NT2/D1 (cell line): ENCODE data around the gene NCAPD3.

ENCODE experiments used
- DNase-seq: peaks from one replicate; pipeline ENCODE4 v3.0.0-alpha.2; 2011; ENCODE audit warnings: low read depth, low spot score
- H3K27me3 ChIP-seq: 2 replicates; pipeline ENCODE4 v1.6.0; 2011; ENCODE audit warnings: mild to moderate bottlenecking; ENCODE audit not compliant: insufficient read length, insufficient read depth
- H3K36me3 ChIP-seq: 2 replicates; pipeline ENCODE4 v1.6.1; 2011; ENCODE audit warnings: mild to moderate bottlenecking, low read length, mixed read lengths; ENCODE audit not compliant: insufficient read depth, insufficient read length
- H3K4me1 ChIP-seq: 2 replicates; pipeline ENCODE4 v1.5.1; 2011; ENCODE audit not compliant: insufficient read depth, insufficient read length
- H3K4me3 ChIP-seq: 2 replicates; pipeline ENCODE4 v1.5.1; 2011; ENCODE audit warnings: low read depth; ENCODE audit not compliant: insufficient read length
- H3K9ac ChIP-seq: 2 replicates; pipeline ENCODE4 v1.6.0; 2011; ENCODE audit warnings: low read depth; ENCODE audit not compliant: insufficient read length
- H3K9me3 ChIP-seq: 2 replicates; pipeline ENCODE4 v1.5.1; 2011; ENCODE audit warnings: mild to moderate bottlenecking, low read length; ENCODE audit not compliant: insufficient read depth
- SUZ12 ChIP-seq: IDR thresholded peaks from 2 replicates; pipeline ENCODE4 v1.6.1; 2011; ENCODE audit not compliant: insufficient read length, insufficient read depth; ENCODE audit errors: extremely low read depth
- YY1 ChIP-seq: IDR thresholded peaks from 2 replicates; pipeline ENCODE4 v1.6.1; 2011; ENCODE audit not compliant: insufficient read length, insufficient read depth
- ZNF274 ChIP-seq: IDR thresholded peaks from 2 replicates; pipeline ENCODE4 v1.6.1; 2011; ENCODE audit warnings: mild to moderate bottlenecking, low read depth, low read length

The NCAPD3 gene

GRCh38 chr11:134248910-134249480, 25.2 kb upstream of the NCAPD3 start:
- no peaks in the 10 kb centered on the region for H3K4me1 ChIP-seq
- DNase-seq: no peak
- H3K9ac ChIP-seq: no peak overlapping the region
- H3K4me3 ChIP-seq: no peak overlapping the region
- peaks cover 64% of the 10 kb centered on the region for H3K36me3 ChIP-seq
- no peaks in the 10 kb centered on the region for H3K27me3 ChIP-seq
- TF ChIP-seq ZNF274 (no peak), YY1 (no peak)
- H3K9me3 ChIP-seq: no peaks in the 10 kb centered on the region

- TF ChIP-seq ZNF274: no peak
- TF ChIP-seq YY1: no peak
- no peak for TF ChIP-seq SUZ12
- Histone ChIP-seq H3K9me3 (no peaks in the 10 kb centered on the region), H3K9ac (no peak overlapping the region), H3K4me3 (no peak overlapping the region), H3K27me3 (no peaks in the 10 kb centered on the region), H3K4me1 (no peaks in the 10 kb centered on the region), H3K36me3 (peaks cover 77% of the 10 kb centered on the region)
- DNase-seq: no peak
Observed at GRCh38 chr11:134246678-134247077, 22.9 kb upstream of the NCAPD3 start.

- Histone ChIP-seq H3K27me3 (no peaks in the 10 kb centered on the region), H3K4me1 (no peaks in the 10 kb centered on the region), H3K4me3 (no peak overlapping the region), H3K36me3 (peaks cover 82% of the 10 kb centered on the region), H3K9ac (no peak overlapping the region), H3K9me3 (no peaks in the 10 kb centered on the region)
- no peak for DNase-seq
- no peak for TF ChIP-seq ZNF274
Observed at GRCh38 chr11:134246100-134246499, 22.3 kb upstream of the NCAPD3 start.

DNA sequence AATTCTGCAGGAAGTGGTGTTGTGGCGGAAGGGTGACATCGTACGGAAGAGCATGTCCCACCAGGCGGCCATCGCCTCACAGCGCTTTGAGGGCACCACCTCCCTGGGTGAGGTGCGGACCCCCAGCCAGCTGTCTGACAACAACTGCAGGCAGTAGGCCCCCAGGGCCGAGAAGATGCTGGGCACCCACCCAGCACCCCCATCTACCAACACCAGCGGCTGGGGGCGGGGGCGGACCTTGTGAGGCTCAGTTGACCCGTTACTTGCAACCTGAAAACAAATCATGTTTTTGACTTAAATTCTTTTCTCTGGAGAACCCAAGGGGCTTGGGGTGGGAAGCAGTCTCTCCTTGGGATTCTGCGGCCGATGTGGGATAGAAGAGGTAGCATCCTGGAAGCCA, 21.7 kb upstream of the NCAPD3 start:
- no peak for DNase-seq
- TF ChIP-seq ZNF274 (no peak), SUZ12 (no peak), YY1 (no peak)
- no peak overlapping the region for H3K9ac ChIP-seq
- H3K4me3 ChIP-seq: no peak overlapping the region
- peaks cover 78% of the 10 kb centered on the region for H3K36me3 ChIP-seq
- H3K27me3 ChIP-seq: no peaks in the 10 kb centered on the region
- no peaks in the 10 kb centered on the region for H3K9me3 ChIP-seq
- no peaks in the 10 kb centered on the region for H3K4me1 ChIP-seq

DNA sequence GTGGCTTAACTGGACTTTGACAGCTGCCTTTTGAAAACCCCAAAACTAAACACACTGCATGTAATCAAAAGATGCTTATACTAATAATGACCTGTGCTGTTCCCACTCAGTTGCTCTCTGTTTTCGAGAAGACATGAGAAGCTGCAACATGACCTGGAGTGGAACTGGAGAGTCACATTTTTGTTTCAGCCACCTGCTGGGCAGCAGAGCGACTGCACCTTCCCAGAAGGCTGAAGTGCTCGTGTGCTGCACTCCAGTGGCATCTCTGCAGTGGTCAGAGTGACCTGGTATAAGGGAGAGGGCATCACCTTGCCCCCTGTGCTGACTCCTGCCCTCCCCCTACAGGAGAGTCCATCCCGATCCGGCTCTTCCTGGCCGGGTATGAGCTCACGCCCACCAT, 20.8 kb upstream of the NCAPD3 start:
- Histone ChIP-seq H3K9ac (no peak overlapping the region), H3K36me3 (peaks cover 78% of the 10 kb centered on the region), H3K27me3 (no peaks in the 10 kb centered on the region), H3K4me1 (no peaks in the 10 kb centered on the region), H3K9me3 (no peaks in the 10 kb centered on the region), H3K4me3 (no peak overlapping the region)
- TF ChIP-seq YY1: no peak
- no peak for TF ChIP-seq ZNF274
- no peak for TF ChIP-seq SUZ12
- DNase-seq: no peak

GRCh38 chr11:134243913-134244312, 20.1 kb upstream of the NCAPD3 start:
- Histone ChIP-seq H3K4me3 (no peak overlapping the region), H3K9me3 (no peaks in the 10 kb centered on the region), H3K27me3 (no peaks in the 10 kb centered on the region), H3K36me3 (peaks cover 78% of the 10 kb centered on the region), H3K9ac (no peak overlapping the region), H3K4me1 (no peaks in the 10 kb centered on the region)
- TF ChIP-seq ZNF274 (no peak), SUZ12 (no peak), YY1 (no peak)
- no peak for DNase-seq

DNA sequence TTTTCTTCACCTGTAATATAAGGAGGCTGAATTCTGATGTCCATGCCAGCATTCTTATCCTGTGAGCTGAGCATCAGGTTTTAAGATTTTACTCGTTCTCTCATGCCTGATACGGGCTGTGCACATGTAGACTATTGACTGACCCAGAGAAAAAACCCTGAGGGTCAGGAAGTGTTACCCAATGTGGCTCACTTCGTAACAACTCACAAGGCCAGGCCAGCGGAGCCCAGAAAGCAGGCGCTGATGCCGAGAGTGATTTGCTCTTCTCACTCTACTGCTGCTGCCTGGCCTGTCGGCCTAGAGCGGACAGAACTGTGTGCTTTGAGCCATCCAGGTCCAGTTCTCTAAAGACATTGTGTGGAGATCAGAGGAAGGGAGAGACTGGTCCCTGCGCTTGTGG, 18.6 kb upstream of the NCAPD3 start:
- DNase-seq: no peak
- Histone ChIP-seq H3K4me1 (no peaks in the 10 kb centered on the region), H3K36me3 (peaks cover 64% of the 10 kb centered on the region), H3K9me3 (no peaks in the 10 kb centered on the region), H3K4me3 (no peak overlapping the region), H3K9ac (no peak overlapping the region), H3K27me3 (no peaks in the 10 kb centered on the region)
- TF ChIP-seq ZNF274 (no peak), YY1 (no peak), SUZ12 (no peak)

DNA sequence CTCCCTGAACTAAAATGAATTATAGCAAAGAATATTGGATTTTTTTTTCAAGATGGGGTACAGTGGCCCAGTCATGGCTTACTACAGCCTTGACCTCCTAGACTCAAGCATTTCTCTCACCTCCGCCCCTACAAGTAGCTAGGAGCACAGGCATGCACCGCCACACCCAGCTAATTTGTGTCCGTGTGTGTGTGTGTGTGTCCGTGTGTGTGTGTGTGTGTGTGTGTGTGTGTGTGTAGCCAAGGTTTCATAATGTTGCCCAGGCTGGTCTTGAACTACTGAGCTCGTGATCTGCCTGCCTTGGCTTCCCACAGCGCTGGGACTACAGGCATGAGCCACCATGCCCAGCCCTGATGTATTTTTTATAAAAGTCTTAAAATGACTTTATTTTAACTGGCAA, 16.8 kb upstream of the NCAPD3 start:
- no peak for DNase-seq

More for the DNA sequence above, 16.8 kb upstream of the NCAPD3 start:
- Histone ChIP-seq H3K4me1 (no peaks in the 10 kb centered on the region), H3K9me3 (no peaks in the 10 kb centered on the region), H3K27me3 (no peaks in the 10 kb centered on the region), H3K36me3 (peaks cover 50% of the 10 kb centered on the region), H3K4me3 (no peak overlapping the region), H3K9ac (no peak overlapping the region)
- TF ChIP-seq ZNF274 (no peak), YY1 (no peak), SUZ12 (no peak)
